HG03432 (cell line): ENCODE results near the gene FBXO10.

Experiments used
- ATAC-seq: cut with Tn5 transposase; IDR thresholded peaks from one replicate; pipeline ENCODE4 v1.9.1; 2021; ENCODE audit warnings: mild to moderate bottlenecking, moderate library complexity; ENCODE audit not compliant: unreplicated experiment

The FBXO10 gene

GRCh38 chr9:37551468-37551867 lies 24.7 kb downstream of the FBXO10 start:
- ATAC-seq: no peak

GRCh38 chr9:37550781-37551180 lies 25.4 kb downstream of the FBXO10 start:
- ATAC-seq: no peak

- ATAC-seq: no peak
Measured at GRCh38 chr9:37549527-37549926, 26.7 kb downstream of the FBXO10 start.

GRCh38 chr9:37547328-37547878 lies 28.8 kb downstream of the FBXO10 start:
- ATAC-seq: no peak

- ATAC-seq: no peak
Measured at GRCh38 chr9:37543468-37543867, 32.7 kb downstream of the FBXO10 start.

- no peak for ATAC-seq
Measured at GRCh38 chr9:37542895-37543294, 33.3 kb downstream of the FBXO10 start.

- ATAC-seq: no peak
Measured at GRCh38 chr9:37542488-37542887, 33.7 kb downstream of the FBXO10 start.

- no peak for ATAC-seq
Measured at GRCh38 chr9:37541465-37541864, 34.7 kb downstream of the FBXO10 start.

GRCh38 chr9:37540634-37541033 lies 35.5 kb downstream of the FBXO10 start:
- ATAC-seq: no peak

GRCh38 chr9:37539634-37540033 lies 36.5 kb downstream of the FBXO10 start:
- ATAC-seq: no peak

- no peak for ATAC-seq
Measured at GRCh38 chr9:37538099-37538498, 38.1 kb downstream of the FBXO10 start.

GRCh38 chr9:37534901-37535300 lies 41.3 kb downstream of the FBXO10 start:
- no peak for ATAC-seq

GRCh38 chr9:37534412-37534811 lies 41.8 kb downstream of the FBXO10 start:
- ATAC-seq: no peak

- ATAC-seq: peak; percentile 76
Measured at GRCh38 chr9:37531699-37532098, 44.5 kb downstream of the FBXO10 start.

GRCh38 chr9:37528652-37529471 lies 47.3 kb downstream of the FBXO10 start:
- peak; percentile 71 for ATAC-seq

GRCh38 chr9:37523916-37524315 lies 52.3 kb downstream of the FBXO10 start:
- ATAC-seq: no peak

GRCh38 chr9:37522971-37523370 lies 53.2 kb downstream of the FBXO10 start:
- ATAC-seq: no peak

GRCh38 chr9:37521111-37521510 lies 55.1 kb downstream of the FBXO10 start:
- no peak for ATAC-seq

- ATAC-seq: no peak
Measured at GRCh38 chr9:37520641-37521040, 55.5 kb downstream of the FBXO10 start.

- no peak for ATAC-seq
Measured at GRCh38 chr9:37517923-37518322, 58.3 kb downstream of the FBXO10 start.

- no peak for ATAC-seq
Measured at GRCh38 chr9:37515620-37516258, 60.4 kb downstream of the FBXO10 start.

- ATAC-seq: no peak
Measured at GRCh38 chr9:37514999-37515398, 61.2 kb downstream of the FBXO10 start.
